MCF 10A (cell line): Measurements from ENCODE around the gene KRT7. TPM values are rescaled to one million over a fixed set of nuclear protein-coding genes. Genes with fewer than 3 reads are reported as not detected.

ENCODE experiments used
- BruUV-seq: library from RNA; stranded (reverse); fragments of 400-500 nt; replicated peaks from 2 replicates; lab custom pipeline; 2021; lab: Mats Ljungman, UMichigan
- CTCF ChIA-PET: fragments of 300-600 bp; sonication (Branson Sonifier 250); formaldehyde crosslinking; extraction: SDS; loops from one replicate; lab custom pipeline; 2021; ENCODE audit warnings: antibody characterized with exemption, inconsistent platforms; lab: Yijun Ruan, JAX
- POLR2A ChIA-PET: fragments of 300-600, 350-650 bp; sonication (Branson Sonifier 250); formaldehyde crosslinking; extraction: SDS; loops from one replicate; lab custom pipeline; 2020; ENCODE audit warnings: antibody characterized with exemption, inconsistent platforms; lab: Yijun Ruan, JAX
- DNase-seq: peaks from one replicate; pipeline ENCODE4 v3.0.0-alpha.2; 2018; ENCODE audit not compliant: unreplicated experiment
- H3K27ac Mint-ChIP-seq: one replicate; pipeline ENCODE4 v1.8.0; 2022; ENCODE audit warnings: mild to moderate bottlenecking, low read depth, mixed read lengths; ENCODE audit not compliant: unreplicated experiment
- H3K27me3 Mint-ChIP-seq: one replicate; pipeline ENCODE4 v1.8.0; 2022; ENCODE audit warnings: mixed read lengths; ENCODE audit not compliant: insufficient read depth, unreplicated experiment
- H3K36me3 Mint-ChIP-seq: one replicate; pipeline ENCODE4 v1.8.0; 2022; ENCODE audit warnings: mild to moderate bottlenecking, moderate library complexity, mixed read lengths; ENCODE audit not compliant: insufficient read depth, unreplicated experiment
- H3K4me1 Mint-ChIP-seq: one replicate; pipeline ENCODE4 v1.8.0; 2022; ENCODE audit warnings: mixed read lengths; ENCODE audit not compliant: insufficient read depth, unreplicated experiment
- H3K4me3 Mint-ChIP-seq: one replicate; pipeline ENCODE4 v1.8.0; 2022; ENCODE audit warnings: mild to moderate bottlenecking, moderate library complexity, mixed read lengths; ENCODE audit not compliant: unreplicated experiment
- H3K9me3 Mint-ChIP-seq: one replicate; pipeline ENCODE4 v1.8.0; 2022; ENCODE audit warnings: mixed read lengths; ENCODE audit not compliant: unreplicated experiment
- intact Hi-C: fragments of 100-400 bp; cut with micrococcal nuclease; formaldehyde crosslinking; loops from 2 replicates; pipeline ENCODE4 v1.14.1; 2022
- total RNA-seq: library from RNA; stranded (reverse); gene quantifications from 2 replicates; pipeline ENCODE4 v1.2.3, GENCODE V29; 2022
- TF ChIP-seq, protein P1 (sequence below): fragments of 200-600 bp; IDR thresholded peaks from one replicate; pipeline ENCODE4 v1.8.0; 2022; ENCODE audit warnings: antibody characterized with exemption, mild to moderate bottlenecking; ENCODE audit not compliant: unreplicated experiment

Gene KRT7
- total RNA-seq, 1 experiment from 2014 or later: 3,360 TPM

DNA sequence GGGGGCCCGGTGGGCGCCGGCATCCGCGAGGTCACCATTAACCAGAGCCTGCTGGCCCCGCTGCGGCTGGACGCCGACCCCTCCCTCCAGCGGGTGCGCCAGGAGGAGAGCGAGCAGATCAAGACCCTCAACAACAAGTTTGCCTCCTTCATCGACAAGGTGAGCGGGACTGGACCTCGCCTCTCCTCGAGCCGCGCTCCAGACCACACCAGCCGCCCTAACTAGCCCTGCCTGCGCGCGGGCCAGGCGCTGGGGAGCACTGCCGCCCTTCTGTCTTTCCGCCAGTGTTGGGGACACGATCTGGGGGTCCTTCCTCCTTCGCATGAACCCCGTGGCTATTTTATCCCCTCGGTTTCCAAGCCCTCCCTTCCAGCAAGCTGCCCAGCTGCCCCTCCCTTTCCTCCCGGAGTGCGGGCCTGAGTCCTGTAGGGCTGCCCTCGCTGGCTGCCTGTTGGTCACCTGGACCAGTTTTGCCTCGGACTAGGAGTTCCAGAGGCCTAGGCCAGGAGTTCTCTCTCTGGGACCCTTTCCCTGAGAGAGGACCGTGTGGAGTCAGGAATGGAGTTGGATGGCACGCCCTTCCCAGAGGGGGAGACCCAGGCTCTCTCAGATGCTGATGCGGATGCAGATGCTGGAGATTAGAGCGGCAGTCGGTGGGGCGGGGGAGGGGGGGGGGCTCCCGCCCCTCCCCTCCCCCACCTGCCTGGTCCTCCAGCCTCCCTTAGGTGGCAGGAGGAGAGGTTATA, 592 bp downstream of the KRT7 start:
- TSS peak; percentile 51 for BruUV-seq
- TF ChIP-seq, protein P1, sequence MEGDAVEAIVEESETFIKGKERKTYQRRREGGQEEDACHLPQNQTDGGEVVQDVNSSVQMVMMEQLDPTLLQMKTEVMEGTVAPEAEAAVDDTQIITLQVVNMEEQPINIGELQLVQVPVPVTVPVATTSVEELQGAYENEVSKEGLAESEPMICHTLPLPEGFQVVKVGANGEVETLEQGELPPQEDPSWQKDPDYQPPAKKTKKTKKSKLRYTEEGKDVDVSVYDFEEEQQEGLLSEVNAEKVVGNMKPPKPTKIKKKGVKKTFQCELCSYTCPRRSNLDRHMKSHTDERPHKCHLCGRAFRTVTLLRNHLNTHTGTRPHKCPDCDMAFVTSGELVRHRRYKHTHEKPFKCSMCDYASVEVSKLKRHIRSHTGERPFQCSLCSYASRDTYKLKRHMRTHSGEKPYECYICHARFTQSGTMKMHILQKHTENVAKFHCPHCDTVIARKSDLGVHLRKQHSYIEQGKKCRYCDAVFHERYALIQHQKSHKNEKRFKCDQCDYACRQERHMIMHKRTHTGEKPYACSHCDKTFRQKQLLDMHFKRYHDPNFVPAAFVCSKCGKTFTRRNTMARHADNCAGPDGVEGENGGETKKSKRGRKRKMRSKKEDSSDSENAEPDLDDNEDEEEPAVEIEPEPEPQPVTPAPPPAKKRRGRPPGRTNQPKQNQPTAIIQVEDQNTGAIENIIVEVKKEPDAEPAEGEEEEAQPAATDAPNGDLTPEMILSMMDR: no peak
- H3K9me3 Mint-ChIP-seq: no peaks in the 10 kb centered on the region
- ChIA-PET POLR2A (interaction anchor here (0.6 to 4.9 kb wide), 18 partner anchors 9 to 259 kb away, joined by 3 to 28 read pairs (median 6); partner anchors contain the start of gene KRT6A), CTCF (interaction anchor here (0.7 to 8.0 kb wide), 7 partner anchors 9 to 49 kb away, joined by 3 to 70 read pairs (median 4); partner anchors contain the start of gene KRT80)
- peak; percentile 32 for DNase-seq
- H3K36me3 Mint-ChIP-seq: peaks cover 45% of the 10 kb centered on the region
- no peaks in the 10 kb centered on the region for H3K27me3 Mint-ChIP-seq
- H3K4me1 Mint-ChIP-seq: peaks cover 70% of the 10 kb centered on the region
- peak overlapping the region; percentile 91 for H3K27ac Mint-ChIP-seq
- intact Hi-C loops: loop anchor here (1.0 to 5.0 kb wide), 4 partner anchors 20 to 139 kb away; no protein-coding TSS in a partner anchor
- peak overlapping the region; percentile 91 for H3K4me3 Mint-ChIP-seq

DNA sequence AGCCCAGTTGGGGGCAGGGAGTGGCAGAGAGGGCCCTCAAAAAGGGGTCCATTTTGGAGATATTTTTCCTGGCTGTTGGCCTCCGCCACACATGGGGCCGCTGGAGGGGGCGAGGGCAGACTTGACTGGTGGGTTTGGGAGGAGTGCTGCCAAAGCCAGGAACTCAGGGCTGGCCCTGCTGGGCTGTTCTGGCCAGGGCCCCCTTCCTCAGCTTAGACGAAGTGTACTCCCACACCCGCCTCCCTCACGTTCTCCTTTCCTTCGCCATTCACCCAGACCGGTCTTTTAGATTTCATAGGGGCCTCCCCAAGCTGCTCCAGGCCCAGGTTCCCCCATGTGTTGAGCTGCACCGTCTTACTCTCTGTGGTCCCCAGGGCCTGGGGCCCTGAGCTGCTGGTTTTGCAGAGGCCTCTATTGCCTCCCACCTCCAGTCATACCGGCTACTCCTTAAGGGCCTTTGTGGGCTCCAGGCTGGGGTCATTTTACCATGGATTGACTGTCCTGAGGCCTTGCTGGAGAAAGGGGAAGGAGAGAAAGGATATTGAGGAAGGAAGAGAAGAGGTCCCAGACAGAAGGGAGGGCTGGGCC, 1.3 kb downstream of the KRT7 start:
- Mint-ChIP-seq H3K4me1 (peaks cover 76% of the 10 kb centered on the region), H3K36me3 (peaks cover 51% of the 10 kb centered on the region), H3K27me3 (no peaks in the 10 kb centered on the region), H3K27ac (peak overlapping the region; percentile 91), H3K4me3 (peak overlapping the region; percentile 91), H3K9me3 (no peaks in the 10 kb centered on the region)
- CTCF ChIA-PET: interaction anchor here (0.7 to 8.0 kb wide), 5 partner anchors 11 to 50 kb away, joined by 3 to 70 read pairs (median 4); no protein-coding TSS in a partner anchor
- no peak for DNase-seq
- TF ChIP-seq, protein P1: no peak
- intact Hi-C loops: loop anchor here (5.0 kb wide), 1 partner anchor 138 kb away; no protein-coding TSS in a partner anchor
- POLR2A ChIA-PET: interaction anchor here (0.8 to 4.9 kb wide), 11 partner anchors 9 to 114 kb away, joined by 3 to 28 read pairs (median 5); no protein-coding TSS in a partner anchor
- no TSS peak for BruUV-seq

DNA sequence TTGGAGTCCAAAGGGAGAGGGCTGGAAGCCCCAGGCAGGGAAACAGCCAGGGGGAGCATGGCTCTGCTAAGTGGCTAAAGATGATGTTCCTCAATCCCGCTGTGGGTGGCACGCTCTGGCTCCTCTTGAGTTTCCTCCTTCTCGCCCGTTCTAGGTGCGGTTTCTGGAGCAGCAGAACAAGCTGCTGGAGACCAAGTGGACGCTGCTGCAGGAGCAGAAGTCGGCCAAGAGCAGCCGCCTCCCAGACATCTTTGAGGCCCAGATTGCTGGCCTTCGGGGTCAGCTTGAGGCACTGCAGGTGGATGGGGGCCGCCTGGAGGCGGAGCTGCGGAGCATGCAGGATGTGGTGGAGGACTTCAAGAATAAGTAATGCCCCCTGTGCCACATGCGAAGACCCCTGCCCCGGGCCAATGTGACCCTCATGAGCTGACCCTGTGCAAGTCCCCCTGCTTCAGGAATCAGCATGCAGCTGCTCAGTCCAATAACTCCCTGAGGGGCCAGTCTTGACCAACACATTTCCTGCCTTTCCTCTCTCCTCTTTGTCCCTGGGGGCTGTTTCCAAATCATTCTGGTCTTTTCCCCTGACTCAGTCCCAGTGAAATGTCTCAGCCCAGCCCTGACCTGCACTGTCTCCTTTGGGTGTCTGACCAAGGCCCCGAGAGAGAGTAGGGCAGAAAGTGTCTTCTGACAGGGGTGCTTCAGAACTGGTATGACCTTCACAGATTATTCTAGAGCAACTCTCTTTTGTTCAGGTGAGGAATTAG, 2.1 kb downstream of the KRT7 start:
- H3K36me3 Mint-ChIP-seq: peaks cover 60% of the 10 kb centered on the region
- POLR2A ChIA-PET: interaction anchor here (0.8 to 4.9 kb wide), 8 partner anchors 8 to 91 kb away, joined by 3 to 28 read pairs (median 8); no protein-coding TSS in a partner anchor
- intact Hi-C loops: loop anchor here (1.0 kb wide), 1 partner anchor 85 kb away; no protein-coding TSS in a partner anchor
- TF ChIP-seq, protein P1: no peak
- H3K27me3 Mint-ChIP-seq: no peaks in the 10 kb centered on the region
- peak overlapping the region; percentile 91 for H3K27ac Mint-ChIP-seq
- no peaks in the 10 kb centered on the region for H3K9me3 Mint-ChIP-seq
- BruUV-seq: no TSS peak
- H3K4me3 Mint-ChIP-seq: peak overlapping the region; percentile 91
- peak; percentile 69 for DNase-seq
- H3K4me1 Mint-ChIP-seq: peaks cover 73% of the 10 kb centered on the region
- CTCF ChIA-PET: interaction anchor here (0.5 to 8.0 kb wide), 12 partner anchors 9 to 645 kb away, joined by 3 to 70 read pairs (median 4); partner anchors contain the start of gene KRT86
